Left renal cortex interstitium (tissue), 4 donors: ENCODE data around the gene MAP3K14. TPM values are rescaled to one million over a fixed set of nuclear protein-coding genes. Genes with fewer than 3 reads are reported as not detected.
"Not testable (repeated sequence)": the region's sequence is repeated elsewhere in the genome, so short reads cannot be mapped to it uniquely, and the experiment has no call there.

Source experiments
- DNase-seq, 4 donors: peaks; one replicate each; pipeline ENCODE4 v3.0.0-alpha.2; 2013; ENCODE audit warnings: low read depth in 4 of 4, low spot score in 2 of 4, missing footprints in 1 of 4
- polyA plus RNA-seq, 4 donors: library from polyadenylated mRNA; unstranded; fragments of 120-200 nt; gene quantifications; one replicate each; pipeline ENCODE4 v1.2.1, GENCODE V29; 2013; ENCODE audit not compliant: insufficient read length in 4 of 4

The MAP3K14 gene
- polyA plus RNA-seq, 4 donors, result 5.3 to 8.0 (median 6.4) TPM

DNA sequence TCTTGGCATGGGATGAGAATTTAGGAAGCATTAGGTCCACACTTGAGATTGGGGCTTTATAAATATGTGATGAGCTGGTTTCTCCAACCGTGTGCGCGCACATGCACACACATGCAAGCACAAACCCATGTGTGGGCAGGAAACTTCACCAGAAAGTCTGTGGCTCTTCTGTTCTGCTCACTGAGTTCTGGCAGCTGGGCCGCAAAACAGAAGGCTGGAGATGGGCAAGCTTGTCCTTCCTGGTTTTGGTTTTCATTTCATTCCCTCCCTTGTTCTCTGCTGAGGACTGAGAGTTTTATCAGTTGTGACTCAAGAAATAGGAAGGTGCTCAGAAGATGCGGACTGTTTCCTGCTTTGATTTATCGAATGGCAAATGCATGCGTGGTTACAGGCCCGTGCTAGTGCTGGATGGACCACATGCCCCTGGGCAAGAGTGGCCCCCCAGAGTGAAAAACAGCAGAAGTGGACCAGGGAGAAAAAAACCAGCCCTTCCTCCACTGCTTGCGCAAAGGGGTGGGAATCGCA is 14.1 kb downstream of the MAP3K14 start:
- DNase-seq, result no peak

DNA sequence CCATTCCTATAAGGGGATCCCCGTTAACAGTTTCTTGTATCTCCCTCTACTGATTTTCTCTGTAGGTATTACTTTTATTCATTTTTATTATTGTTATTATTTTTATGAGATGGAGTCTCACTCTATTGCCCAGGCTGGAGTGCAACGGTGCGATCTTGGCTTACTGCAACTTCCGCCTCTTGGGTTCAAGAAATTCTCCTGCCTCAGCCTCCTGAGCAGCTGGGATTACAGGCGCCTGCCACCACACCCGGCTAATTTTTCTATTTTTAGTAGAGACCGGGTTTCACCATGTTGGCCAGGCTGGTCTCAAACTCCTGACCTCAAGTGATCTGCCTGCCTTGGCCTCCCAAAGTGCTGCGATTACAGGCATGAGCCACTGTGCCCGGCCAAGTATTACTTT is 14.6 kb downstream of the MAP3K14 start:
- not testable (repeated sequence) for DNase-seq

DNA sequence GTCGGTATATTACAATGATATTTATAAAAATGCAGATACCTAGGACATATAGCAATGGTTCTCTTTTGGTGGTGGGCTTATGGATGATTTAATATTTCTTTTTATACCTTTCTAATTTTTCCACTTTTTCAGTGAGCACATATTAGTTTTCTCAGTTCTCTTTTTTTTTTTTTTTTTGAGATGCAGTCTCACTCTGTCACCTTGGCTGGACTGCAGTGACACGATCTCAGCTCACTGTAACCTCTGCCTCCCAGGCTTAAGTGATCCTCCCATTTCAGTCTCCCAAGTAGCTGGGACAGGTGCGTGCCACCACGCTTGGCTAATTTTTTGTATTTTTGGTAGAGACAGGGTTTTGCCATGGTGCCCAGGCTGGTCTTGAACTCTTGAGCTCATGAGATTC is 15.1 kb downstream of the MAP3K14 start:
- DNase-seq, result no peak

DNA sequence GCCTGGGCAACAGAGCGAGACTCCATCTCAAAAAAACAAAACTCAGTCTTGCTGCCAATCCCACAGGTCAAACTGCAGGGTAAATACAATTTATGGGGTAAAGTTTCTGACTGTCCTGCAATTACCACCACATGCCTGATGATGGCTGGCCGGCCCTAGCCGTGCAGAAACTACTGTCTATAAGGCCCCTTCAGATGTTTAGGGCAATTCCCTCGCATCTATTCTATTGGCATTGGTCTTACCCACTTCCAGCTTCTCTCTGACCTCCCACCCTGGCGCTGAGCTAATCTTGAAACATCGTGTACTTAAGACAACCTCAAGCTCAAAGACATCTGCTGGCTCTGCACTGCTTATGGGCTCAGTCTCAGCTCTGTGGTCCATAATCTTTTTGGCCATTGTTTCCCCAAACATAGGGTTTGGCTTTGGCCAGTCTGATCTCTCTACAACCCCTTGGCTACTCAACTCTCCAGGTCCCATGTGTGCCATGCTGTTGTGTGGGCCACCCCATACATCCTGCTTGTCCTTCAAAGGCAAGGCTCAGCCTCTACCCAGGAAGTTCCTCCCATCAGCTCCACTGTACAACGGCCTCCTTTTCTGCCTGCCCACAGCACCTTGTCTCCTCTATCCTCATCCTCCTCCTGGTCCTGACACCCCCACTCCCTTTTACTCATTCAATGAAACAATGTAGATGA is 16.6 kb downstream of the MAP3K14 start:
- DNase-seq, result no peak

DNA sequence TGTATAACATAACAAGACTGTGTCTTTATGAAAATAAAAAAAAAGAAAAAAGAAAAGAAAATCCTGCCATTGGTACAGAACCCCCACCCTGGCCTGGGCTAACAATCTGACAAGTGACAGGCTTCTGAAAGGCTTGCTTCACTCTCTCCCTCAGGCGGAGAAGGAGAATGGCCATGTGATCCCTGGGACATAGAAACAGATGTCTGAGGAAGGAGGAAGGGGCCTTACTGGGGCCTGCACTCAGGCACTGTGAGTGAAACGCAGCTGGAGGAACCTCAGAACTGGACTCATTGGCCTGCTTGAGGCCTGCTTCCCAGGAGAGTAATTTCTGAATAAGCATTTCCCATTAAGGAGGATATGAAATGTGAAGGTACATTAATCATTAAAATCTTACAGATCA is 17.5 kb downstream of the MAP3K14 start:
- no peak for DNase-seq

DNA sequence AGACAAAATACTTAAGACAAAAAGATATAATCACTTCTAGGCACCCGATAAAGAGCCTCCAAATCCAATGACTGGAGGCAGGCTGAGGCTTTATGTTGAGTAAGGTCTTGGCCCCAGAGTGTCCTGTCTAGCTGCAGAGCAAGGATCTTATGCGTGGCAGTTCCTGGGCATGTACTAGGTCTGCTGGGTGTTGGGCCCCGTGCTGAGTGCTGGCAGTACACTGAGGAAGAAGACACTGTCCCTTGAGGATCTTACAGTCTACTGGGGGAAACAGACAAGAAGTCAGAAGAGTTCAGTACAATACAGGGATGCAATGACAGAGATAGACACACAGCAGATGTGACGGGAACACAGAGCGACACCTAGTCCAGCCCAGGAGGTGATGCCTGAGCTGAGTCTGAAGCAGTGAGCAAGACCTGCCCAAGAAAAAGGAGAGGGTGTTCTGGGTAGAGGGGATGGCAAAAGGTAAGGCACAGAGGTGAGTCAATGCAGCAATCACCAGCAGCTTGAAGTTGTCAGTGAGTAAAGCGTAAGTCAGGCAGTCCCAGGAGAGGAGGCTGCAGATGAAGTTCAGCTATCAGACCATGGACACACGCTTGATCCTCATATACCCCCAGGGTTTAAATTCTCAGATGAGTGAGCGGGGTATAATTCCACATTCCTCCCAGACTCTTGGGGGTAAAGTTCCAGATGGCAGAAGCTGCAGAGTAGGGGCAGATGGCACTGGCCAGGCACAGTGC is 18.1 kb downstream of the MAP3K14 start:
- DNase-seq, result no peak

DNA sequence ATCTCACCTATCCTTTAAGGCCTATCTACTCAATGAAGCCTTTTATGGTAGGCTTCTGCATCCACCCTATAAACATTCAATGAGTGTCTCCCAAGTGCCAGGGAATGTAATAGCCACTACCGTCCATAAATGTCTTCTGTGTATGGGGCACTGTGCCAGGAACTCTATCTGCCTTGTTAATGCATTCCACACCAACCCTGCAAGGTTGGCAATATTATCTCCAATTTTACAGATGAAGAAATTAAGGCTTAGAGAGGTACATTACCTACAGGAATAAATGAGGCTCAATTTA is 20.0 kb downstream of the MAP3K14 start:
- DNase-seq, result no peak

DNA sequence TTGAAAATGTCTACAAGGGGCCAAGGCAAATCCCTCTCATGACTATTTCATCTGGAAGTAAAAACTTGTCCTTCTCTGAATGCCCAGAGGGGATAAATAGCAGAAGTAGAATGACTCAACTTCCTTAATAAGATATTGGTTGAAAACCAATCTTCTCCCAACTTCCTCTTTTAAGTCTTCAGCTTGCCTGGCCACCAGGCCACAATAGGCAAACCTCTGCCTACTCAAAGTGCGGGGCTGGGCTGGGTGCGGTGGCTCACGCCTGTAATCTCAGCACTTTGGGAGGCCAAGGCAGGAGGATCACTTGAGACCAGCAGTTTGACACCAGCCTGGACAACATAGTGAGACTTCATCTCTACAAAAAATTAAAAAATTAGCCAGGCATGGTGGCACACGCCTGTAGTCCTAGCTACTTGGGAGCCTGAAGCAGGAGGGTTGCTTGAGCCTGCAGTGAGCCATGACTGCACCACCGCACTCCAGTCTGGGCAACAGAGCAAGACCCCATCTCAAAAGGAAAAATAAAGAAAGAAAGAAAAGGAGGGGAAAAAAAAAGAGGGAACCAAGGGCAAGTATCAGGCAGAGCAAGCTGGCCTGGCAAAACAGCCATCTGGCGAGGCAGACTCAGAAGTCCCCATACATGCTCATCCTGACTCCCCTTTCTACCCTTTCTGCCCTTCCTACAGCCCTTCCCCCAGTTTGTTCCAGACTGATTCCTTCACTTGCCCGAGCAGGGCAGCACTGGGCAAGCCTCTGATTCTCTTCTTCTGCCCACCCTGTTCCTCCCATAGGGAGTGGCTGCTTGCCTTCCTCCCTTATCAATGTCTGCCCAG is 20.6 kb downstream of the MAP3K14 start:
- DNase-seq, result no peak

DNA sequence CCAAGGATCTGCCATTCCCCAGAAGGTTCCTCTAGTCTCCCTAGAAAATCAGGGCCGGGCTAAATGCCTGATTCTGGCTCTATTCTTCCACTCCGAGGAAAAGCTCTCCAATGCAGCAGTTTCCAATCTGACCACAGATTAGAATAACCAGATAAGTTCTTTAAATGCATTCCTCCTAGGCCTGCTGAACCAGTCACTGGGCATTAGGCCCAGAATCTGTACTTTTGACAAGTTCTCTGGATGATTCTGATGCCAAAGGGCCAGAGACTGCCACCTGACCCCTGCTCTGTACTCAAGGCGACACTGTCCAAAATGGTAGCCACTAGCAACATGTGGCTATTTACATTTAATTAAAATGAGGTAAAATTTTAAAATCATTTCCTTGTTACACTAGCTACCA is 22.3 kb downstream of the MAP3K14 start:
- DNase-seq, result no peak

DNA sequence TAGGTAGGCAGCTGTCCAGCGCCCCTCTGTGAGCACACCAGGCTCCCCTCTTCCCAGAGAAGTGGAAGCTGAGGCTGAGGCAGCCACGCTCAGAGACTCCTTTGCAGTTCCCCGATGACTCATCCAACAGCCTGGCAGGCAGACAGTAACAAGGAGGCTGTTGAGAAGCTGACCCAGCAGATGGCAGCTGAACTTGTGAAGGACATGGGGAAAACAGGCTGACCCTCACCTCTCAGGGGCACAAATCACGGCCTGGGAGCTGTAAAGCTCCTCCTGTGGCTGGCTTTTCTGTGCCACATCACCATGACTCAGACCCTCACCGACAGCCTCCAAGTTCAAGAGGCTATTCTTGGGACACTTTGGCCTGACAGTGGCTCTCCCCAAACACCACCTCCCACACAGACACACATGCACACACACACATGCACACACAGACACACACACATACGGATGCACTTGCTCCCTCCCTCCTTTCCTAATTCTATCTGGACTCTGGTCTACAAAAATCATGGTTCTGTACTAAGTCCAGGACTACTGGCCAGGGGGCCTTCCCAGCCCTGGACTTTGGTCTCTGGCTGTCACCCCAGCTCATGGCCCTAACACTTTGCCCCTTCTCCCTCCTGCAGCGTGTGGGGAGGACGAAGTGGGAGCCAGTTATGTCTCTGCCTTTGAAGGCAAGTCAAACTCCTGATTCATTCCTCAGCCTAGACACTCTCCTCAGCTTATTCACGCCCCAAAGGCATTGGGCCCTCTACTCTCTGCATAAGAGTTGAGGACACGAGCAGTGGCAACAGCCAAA is 23.2 kb downstream of the MAP3K14 start:
- no peak for DNase-seq

DNA sequence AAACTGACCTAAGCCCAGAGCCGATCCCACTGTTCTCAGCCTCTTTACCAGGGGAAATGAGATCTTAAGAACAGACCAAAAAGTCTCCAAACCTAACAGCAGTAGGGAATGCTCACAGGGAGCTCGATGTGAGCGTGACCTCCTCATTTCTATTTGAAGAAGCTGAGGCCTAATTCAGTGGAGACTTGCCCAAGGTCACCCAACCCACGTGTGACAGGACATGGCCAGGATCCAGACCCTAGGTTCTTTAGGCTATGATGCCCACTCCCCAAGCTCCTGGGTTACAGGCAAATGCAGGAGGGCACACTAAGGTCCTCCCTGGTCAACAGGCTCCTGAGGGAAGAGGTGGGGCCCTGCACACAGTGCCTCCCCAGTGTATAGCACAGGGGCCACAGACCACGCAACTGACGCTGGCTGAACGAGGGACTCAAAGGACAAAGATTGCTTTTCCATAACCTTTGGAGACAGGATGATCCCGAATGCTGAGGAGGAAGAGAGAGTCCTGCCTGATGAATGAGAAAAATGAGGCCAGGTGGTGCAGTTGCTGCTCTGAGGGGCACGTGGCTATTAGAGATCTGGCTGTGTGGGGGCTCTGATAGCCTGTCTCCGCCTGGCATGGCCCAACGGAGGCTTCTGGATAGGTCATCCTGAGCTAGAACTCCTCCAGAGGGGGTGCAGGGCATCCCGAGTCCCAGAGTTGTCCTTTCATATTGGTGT is 24.0 kb downstream of the MAP3K14 start:
- DNase-seq, result no peak

DNA sequence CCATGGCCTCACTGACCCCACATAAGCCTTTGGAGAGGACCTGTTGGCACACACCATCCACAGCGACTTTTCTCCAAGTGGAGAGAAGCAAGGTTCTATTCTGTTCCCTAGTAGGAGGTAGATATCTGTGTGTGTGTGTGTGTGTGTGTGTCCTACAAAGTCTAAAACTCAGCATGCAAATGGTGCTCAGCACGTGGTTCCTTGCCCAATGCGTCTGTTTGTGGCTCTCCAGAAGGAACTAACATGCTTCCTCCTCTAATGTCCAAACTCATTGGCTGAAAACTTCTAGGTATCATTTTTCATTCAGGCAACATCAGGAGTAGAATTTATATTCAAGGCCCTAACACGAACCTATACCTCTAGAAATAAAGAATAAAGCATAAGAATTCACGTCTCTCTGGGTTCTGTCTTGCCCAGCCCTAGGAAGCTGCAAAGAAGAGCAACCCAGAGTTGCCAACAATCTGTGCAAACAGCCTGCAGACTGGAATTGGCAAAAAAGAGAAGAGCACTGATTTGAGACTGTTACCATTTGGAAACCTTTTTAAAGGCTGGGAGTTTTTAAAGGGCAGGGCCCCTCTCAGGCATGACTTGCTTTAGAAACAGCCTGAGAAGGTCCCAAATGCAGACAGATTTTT is 25.5 kb downstream of the MAP3K14 start:
- no peak for DNase-seq

DNA sequence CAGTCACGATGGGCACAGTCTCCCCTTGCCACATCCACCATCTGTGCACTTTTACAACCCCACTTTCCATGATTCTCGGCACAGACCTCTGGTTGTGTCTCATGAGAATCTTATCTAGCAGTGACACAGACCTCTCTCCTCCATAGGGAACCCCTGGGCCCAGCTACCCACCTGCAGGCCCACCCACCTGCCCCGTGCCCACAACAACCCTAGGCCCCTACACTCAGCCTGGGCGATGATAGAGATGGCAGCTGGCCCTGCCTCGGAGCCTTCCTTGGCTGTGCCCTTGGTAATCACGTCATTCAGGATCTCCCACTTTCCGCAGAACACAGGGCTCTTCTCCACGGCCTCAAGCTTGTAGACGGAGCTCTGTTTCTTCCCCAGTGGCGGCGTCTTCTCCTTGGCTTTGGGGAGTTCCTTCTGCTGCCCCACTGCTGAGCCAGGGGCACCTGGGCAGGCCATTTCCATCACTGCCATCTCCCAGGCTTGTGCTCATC is 26.5 kb downstream of the MAP3K14 start:
- DNase-seq, result no peak

DNA sequence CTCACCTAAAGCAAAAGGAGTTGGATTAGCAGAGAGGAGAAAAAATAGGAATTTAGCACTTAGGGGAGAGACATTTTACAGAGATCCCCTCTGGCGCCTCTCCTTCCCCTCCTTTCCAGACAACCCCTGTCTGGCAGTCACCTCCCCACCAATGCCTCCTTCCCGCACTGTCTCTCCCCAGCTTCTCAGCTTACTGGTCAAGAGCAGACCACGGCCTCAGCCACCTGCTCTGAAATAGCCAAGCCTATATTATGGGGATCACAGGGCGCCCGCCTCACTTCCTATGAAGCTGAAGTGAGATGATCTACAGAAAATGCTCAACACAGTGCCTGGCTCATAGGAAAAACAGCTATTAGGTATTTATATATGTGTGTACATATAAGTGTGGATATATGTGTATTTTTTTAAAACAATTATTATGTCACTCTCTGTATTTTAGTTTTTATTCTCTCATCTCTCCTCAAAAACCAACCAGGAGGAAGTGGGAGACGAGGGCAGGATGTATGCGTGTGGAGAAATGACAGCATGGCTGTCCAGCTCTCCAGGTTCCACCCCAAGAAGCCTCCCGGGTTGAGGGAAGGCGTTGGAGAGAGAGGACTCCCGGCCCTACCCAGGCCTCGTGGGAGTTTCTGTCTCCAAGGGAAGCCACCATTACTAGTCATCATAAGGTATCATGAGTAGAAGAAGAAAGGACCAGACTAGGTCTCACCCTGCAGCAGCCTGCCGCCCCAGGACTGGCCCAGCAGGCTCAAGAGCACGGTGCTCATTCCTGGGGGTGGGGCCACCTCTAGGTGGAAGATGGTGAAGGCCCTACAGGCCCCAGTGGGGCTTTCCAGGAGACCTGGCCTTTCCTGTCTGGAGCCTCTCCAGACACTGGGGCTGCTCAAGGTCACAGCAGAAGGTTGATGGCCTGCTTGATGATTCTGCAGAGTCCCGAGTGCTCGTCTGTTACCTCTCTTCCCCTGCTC is 27.2 kb downstream of the MAP3K14 start:
- no peak for DNase-seq

DNA sequence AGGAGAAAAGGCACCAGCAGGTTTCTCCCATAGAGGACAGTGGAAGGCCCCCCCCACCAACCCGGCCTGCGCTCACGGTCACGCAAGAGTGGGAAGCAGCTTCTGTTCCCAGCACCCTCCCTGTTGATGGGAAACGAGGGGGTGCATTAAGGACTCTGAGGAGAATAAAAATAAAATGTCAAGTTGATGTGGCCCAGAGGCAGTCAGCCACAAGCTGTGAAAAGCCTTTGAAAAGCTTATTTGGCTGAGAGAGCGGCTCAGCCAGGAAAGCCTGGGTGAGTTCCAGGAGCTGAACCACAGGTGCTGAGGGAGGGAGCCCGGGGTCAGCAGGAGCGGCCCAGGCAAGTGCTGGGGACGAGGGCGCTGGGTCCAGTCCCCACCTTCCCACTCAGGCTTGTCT is 28.0 kb downstream of the MAP3K14 start:
- no peak for DNase-seq

DNA sequence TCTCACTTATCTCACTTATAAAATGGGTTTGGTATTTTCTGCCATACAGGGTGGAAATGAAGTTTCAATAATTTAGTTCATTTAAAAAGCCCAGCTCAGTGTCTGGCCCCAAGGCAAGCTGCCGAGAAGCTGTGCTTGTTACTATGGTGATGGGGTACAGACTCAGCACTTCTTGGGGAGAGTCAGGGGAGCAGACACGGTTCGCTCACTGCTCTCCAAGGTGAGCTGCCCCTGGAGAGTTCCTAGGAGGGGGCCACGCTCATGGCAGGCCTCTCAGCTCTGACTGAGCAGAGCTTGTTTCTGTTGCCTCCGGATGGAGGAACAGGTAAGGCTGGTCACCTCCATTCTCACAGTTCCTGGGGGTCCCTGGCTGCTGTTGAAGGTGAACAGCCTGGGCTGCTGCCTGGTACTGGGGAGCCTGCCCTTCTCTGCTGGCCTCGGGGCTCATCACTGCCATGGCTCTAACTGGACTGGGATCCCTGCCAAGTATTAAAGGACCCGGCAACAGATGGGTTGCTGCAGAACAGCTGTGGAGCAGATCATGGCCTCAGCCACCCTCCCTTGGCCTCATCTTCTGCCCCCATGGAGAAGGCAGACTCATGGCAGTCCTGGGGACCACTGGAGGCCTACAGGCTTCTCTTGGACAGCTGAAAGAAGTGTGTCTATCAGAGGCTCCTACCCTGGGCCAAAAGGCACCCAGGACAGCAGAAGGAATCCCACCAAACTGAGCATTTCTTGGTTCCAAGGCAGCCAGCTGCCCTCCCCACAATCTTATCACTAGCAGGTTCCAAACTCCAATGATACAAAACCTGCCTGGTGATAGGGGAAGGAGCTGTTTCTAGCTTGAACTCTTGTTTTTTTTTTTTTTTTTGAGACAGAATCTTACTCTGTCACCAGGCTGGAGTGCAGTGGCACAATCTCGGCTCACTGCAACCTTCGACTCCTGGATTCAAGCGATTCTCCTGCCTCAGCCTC is 29.0 kb downstream of the MAP3K14 start:
- DNase-seq, result no peak

DNA sequence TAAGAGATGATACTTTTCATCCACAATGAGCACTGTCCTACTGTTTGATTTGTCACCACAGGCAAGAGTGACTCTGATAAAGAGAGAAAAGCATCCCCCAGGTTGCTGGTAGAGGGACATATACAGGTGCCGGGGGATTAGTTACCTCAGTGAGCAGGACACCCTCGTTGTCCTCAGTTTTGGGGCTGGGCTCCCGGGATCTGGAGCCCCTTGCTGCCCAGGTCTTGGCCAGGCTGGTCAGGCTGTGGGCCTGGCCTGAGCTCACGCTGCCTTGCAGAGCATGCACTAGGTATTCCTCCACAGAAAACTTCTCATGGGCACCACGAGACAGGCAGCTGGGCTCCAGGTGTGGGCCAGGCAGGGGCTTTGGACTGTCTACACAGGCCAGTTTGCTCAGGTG is 30.5 kb downstream of the MAP3K14 start:
- no peak for DNase-seq
